AG04450 (cell line): Measurements from ENCODE around the gene RTN4RL1. TPM values are rescaled to one million over a fixed set of nuclear protein-coding genes. Genes with fewer than 3 reads are reported as not detected.

Source experiments
- CTCF ChIA-PET: fragments of 300-600, 350-600 bp; formaldehyde crosslinking; extraction: SDS; loops from one replicate; lab custom pipeline; 2022; ENCODE audit warnings: antibody characterized with exemption, inconsistent platforms; lab: Charles Lee
- POLR2A ChIA-PET: fragments of 350-600 bp; formaldehyde crosslinking; extraction: SDS; loops from one replicate; lab custom pipeline; 2021; ENCODE audit warnings: antibody characterized with exemption, inconsistent platforms; lab: Yijun Ruan, JAX
- DNase-seq: peaks from one replicate; pipeline ENCODE4 v3.0.0-alpha.2; 2011; ENCODE audit warnings: low read depth, low spot score
- H3K27ac ChIP-seq: one replicate; pipeline ENCODE4 v1.5.1; 2012; ENCODE audit warnings: low read depth, low read length, control low read depth
- H3K27me3 ChIP-seq: one replicate; pipeline ENCODE4 v1.6.0; 2012; ENCODE audit warnings: low read length; ENCODE audit not compliant: control insufficient read depth, insufficient read depth
- H3K4me3 ChIP-seq: 2 replicates; pipeline ENCODE4 v1.5.1; 2011; ENCODE audit warnings: mild to moderate bottlenecking, low read depth, low read length, control low read depth
- H3K9me3 ChIP-seq: 2 replicates; pipeline ENCODE4 v1.5.1; 2012; ENCODE audit warnings: low read length; ENCODE audit not compliant: control insufficient read depth, insufficient read depth
- polyA plus RNA-seq: library from polyadenylated mRNA; depleted of rRNA; stranded (reverse); fragments of >200 nt; gene quantifications from 2 replicates; pipeline ENCODE4 v1.2.3, GENCODE V29; 2011
- TF ChIP-seq, protein P1 (sequence below): IDR thresholded peaks from 2 replicates; pipeline ENCODE4 v1.5.1; 2011; ENCODE audit warnings: low read depth, low read length, control low read depth, inconsistent platforms

RTN4RL1 gene
- polyA plus RNA-seq, 1 experiment, result 0.04 TPM

- Histone ChIP-seq H3K27me3 (peaks cover 9% of the 10 kb centered on the region), H3K9me3 (peaks cover 4% of the 10 kb centered on the region; the same call in 1 of the 2 replicates), H3K4me3 (peak overlapping the region; percentile 96), H3K27ac (no peak overlapping the region)
- DNase-seq, result peak; percentile 81
- POLR2A ChIA-PET, result no interaction called here
- CTCF ChIA-PET, result interaction anchor here (0.7 to 2.4 kb wide), 4 partner anchors 18 to 214 kb away, joined by 3 to 11 read pairs (median 3); no protein-coding TSS in a partner anchor
- TF ChIP-seq, protein P1, sequence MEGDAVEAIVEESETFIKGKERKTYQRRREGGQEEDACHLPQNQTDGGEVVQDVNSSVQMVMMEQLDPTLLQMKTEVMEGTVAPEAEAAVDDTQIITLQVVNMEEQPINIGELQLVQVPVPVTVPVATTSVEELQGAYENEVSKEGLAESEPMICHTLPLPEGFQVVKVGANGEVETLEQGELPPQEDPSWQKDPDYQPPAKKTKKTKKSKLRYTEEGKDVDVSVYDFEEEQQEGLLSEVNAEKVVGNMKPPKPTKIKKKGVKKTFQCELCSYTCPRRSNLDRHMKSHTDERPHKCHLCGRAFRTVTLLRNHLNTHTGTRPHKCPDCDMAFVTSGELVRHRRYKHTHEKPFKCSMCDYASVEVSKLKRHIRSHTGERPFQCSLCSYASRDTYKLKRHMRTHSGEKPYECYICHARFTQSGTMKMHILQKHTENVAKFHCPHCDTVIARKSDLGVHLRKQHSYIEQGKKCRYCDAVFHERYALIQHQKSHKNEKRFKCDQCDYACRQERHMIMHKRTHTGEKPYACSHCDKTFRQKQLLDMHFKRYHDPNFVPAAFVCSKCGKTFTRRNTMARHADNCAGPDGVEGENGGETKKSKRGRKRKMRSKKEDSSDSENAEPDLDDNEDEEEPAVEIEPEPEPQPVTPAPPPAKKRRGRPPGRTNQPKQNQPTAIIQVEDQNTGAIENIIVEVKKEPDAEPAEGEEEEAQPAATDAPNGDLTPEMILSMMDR, result peak; percentile 69
Observed at GRCh38 chr17:2030779-2031163, 5.6 kb upstream of the RTN4RL1 start.

DNA sequence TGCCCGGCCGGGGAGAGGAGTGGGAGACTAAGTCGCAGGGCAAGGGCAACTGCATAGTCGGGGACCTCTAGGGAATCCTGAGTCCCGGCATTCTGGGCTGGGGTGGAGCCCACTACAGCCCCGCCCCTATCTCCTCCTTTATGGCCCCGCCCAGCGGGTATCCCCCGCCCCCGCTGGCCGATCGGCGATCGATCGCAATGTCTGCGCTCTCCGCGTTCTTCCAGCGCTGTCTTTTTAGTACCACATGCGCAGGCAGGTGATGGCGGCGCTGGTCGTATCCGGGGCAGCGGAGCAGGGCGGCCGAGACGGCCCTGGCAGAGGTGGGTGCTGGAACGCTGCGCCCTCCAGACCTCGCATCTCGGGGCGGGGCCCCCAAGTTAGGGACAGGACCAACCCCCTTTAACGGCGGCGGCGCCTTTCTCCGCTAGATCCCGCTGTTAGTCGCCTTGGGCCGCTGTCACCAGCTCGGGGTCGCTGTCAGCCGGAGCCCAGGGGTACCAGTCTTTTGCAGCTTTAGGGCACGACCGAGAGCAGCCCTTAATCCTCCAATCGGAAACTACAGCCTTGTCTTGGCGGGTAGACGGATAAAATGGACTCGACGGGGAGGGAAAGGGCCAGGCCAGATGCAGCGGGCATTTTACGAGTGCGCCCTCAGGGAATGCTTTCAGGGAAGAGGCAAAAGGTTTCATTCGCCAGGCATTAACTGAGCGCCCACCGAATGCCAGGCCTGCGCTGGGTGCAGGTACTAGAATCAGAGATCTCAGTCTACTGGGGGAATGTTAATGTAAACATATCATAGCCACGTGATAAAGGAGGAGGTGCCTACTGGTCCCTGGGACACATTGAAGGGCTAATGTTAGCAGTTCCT lies 5.0 kb upstream of the RTN4RL1 start, which contains the start of gene DPH1:
Gene DPH1, plus strand, starts transcription at position 243 of the 868 bp plus-strand sequence. Its CDS starts 17 bp downstream, at position 260.
- Histone ChIP-seq H3K4me3 (peak within 1 kb of the TSS; percentile 96), H3K27ac (peak within 1 kb of the TSS; percentile 49), H3K9me3 (peaks cover 4% of the 10 kb centered on the region; the same call in 1 of the 2 replicates), H3K27me3 (peaks cover 15% of the 10 kb centered on the region)
- POLR2A ChIA-PET, result interaction anchor here (1.5 kb wide), 1 partner anchor 314 kb away, joined by 4 read pairs; no protein-coding TSS in a partner anchor
- TF ChIP-seq, protein P1, result no peak
- peak; percentile 62 for DNase-seq
- CTCF ChIA-PET, result interaction anchor here (0.9 to 2.7 kb wide), 3 partner anchors 121 to 367 kb away, joined by 3 to 15 read pairs (median 11); no protein-coding TSS in a partner anchor

DNA sequence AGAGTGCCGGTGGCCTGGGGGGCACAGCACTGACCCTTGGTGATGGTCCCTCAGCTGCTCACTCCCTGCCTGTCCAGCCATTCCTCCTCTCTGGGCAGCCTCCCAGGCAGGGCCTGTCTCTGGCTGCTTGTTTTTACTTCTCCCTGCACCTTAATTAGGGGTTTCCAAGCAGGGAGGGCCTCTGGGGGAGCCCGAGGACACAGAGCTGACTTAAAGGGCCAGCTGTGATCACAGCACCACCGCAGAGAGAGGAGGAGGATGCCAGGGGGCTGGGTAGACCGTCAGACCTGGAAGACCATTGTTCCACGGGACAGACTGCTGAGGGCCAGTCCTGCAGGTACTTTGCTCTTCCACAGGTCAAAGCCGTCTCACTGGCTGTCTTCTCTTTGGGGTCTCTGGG lies 3.6 kb upstream of the RTN4RL1 start:
- CTCF ChIA-PET, result interaction anchor here (0.7 to 2.7 kb wide), 3 partner anchors 26 to 120 kb away, joined by 3 to 15 read pairs (median 4); no protein-coding TSS in a partner anchor
- POLR2A ChIA-PET, result interaction anchor here (1.5 kb wide), 1 partner anchor 312 kb away, joined by 4 read pairs; no protein-coding TSS in a partner anchor
- H3K4me3 ChIP-seq, result no peak overlapping the region

GRCh38 chr17:2028234-2028614 lies 3.1 kb upstream of the RTN4RL1 start:
- TF ChIP-seq, protein P1, result no peak
- Histone ChIP-seq H3K9me3 (peaks cover 4% of the 10 kb centered on the region; the same call in 1 of the 2 replicates), H3K27me3 (peaks cover 23% of the 10 kb centered on the region), H3K4me3 (no peak overlapping the region), H3K27ac (no peak overlapping the region)
- no peak for DNase-seq
- ChIA-PET CTCF (interaction anchor here (1.3 to 2.7 kb wide), 2 partner anchors 116 to 119 kb away, joined by 3 to 15 read pairs; no protein-coding TSS in a partner anchor), POLR2A (no interaction called here)

More for the DNA sequence above, 3.6 kb upstream of the RTN4RL1 start:
- H3K9me3 ChIP-seq, result peaks cover 4% of the 10 kb centered on the region; the same call in 1 of the 2 replicates
- TF ChIP-seq, protein P1, result no peak
- no peak overlapping the region for H3K27ac ChIP-seq
- DNase-seq, result no peak
- peaks cover 21% of the 10 kb centered on the region for H3K27me3 ChIP-seq
